HG03442 (cell line): ENCODE results near the gene ABHD15.
"Not testable (repeated sequence)": the region's sequence is repeated elsewhere in the genome, so short reads cannot be mapped to it uniquely, and the experiment has no call there.

Experiments
- ATAC-seq: cut with Tn5 transposase; IDR thresholded peaks from one replicate; pipeline ENCODE4 v1.9.1; 2021; ENCODE audit warnings: mild to moderate bottlenecking, moderate library complexity; ENCODE audit not compliant: unreplicated experiment

ABHD15 gene

DNA sequence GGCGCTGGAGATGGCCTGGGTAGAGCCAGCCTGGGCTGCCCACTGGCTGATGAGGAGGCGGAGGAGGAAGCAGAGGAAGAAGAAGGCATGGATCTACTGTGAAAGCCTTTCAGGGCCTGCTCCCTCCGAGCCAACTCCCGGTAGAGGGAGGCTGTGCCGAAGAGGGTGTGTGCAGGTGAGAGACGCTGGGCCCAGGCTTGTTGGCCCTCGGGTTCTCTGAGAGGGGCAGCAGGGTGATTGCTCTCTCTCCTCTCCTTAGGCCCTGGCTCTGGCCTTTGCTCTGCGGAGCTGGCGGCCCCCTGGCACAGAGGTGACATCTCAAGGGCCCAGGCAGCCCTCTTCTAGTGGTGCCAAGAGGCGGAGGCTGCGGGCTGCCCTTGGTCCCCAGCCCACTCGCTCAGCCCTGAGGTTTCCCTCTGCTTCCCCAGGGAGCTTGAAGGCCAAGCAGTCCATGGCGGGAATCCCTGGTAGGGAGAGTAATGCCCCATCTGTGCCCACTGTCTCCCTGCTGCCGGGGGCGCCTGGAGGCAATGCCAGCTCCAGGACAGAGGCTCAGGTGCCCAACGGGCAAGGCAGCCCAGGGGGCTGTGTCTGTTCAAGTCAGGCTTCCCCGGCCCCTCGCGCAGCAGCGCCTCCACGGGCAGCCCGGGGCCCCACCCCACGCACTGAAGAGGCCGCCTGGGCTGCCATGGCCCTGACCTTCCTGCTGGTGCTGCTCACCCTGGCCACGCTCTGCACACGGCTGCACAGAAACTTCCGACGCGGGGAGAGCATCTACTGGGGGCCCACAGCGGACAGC is 5.2 kb upstream of the ABHD15 start:
- no peak for ATAC-seq

DNA sequence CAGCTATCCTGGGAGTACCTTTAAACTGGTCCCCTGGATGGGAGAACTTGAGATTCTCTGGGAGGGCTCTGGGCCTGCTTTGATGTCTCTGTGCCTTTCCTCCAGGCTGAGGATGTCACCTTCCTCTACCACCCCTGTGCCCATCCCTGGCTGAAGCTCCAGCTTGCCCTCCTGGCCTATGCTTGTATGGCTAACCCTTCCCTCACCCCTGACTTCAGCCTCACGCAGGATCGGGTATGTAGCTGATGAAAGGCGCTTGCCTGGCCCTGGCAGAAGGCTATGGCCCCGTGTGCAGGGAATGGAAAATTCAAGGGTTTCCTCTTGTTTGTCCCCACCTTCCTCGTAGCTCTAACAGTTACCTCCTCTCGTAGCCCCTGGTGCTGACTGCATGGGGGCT is 4.6 kb upstream of the ABHD15 start:
- no peak for ATAC-seq

DNA sequence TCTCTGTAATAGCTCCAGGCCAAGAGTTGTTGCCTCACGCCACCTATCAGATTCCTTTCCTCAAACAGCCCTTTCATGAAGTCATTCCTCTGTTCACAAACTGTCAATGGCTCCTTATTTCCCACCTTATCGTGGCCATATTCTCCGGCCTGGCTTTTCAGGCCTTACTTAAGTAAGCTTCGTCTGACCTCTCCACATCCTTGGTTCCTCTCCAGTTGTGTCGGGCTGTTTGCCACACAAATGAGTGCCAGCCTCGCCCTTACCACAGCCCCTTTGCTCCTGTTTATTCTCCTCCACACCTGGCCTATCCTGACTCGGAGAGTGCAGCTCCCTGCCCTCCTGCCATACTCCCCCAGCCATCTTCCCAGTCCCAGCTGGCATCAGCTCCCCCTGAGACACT is 3.7 kb upstream of the ABHD15 start:
- ATAC-seq, result no peak

DNA sequence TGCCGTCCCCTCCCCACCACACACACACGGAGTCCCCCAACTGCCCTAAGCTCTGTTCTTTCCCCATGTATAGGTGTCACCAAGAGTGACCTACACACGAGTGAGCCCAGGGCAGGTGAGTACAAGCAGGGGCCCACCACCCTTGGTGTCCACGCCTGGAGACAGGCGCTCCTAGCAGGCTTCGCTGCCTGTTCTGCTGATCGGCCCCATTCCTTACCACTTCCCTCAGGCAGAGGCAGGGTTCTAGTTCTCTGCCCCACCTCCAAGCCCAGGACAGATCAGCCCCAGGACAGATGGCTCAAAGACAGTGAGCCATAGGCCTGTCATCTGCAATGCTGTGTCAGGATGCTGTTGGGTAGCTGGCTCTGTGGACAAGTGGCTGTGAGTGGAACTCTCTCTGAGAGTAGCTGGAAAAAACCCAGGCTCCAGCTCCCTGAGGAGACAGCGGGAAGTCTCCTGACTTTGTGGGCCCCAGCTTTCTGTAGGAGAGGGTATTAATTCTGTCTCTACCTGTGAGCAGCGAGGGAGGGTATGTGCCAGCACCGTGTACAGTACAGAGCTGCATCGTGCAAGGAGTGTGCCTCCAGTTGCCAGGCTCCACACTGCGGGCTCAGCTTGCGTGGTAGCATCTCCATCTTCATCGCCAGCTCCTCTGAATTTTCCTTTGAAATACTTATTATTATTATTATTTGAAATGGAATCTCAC is 2.6 kb upstream of the ABHD15 start:
- ATAC-seq, result no peak

DNA sequence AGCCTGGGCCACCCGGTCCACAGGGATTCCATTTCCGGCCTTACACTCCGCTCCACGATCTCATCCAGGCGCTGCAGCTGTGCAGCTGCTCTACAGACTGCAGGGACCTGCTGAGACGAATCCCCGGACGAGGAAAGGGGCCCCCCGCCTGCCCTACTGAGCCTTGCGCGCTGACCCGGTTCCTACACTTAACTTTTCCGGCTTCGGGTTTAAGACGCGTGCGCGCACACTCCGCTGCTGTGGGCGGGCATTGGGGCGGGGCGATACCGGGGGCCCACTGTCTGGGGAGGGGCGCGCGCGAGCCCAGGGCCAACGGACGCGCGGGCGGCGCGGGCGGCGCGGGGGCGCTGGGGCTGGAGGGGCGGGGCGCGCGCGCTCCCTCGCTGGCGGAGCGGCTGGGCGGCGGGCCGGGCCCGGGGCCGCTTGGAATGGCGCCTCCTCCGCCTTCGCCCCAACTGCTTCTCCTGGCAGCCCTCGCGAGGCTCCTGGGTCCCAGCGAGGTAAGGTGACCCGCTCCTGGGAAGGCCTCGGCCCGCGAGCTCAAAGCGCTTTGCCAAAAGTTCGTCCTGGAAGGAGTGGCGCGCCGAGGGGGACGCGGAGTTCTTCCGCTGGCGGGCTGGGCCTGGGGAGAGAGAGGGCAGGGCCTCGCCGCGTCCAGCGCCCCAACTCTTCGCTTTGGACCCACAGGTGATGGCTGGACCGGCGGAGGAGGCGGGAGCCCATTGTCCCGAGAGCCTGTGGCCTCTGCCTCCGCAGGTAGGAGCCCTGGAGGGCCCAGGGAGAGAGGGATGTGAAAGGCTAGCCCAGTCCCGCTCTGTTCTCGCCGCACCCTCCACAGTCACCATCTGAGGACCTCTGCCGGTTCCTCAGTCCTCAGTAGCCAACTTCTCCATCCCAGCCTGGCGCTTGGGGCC is 1.8 kb upstream of the ABHD15 start, which contains the start of gene TP53I13:
TSS of gene TP53I13 (plus strand) at position 371 of the 914 bp plus-strand sequence. CDS start at position 429, 58 bp downstream.
- peak; percentile 32 for ATAC-seq

DNA sequence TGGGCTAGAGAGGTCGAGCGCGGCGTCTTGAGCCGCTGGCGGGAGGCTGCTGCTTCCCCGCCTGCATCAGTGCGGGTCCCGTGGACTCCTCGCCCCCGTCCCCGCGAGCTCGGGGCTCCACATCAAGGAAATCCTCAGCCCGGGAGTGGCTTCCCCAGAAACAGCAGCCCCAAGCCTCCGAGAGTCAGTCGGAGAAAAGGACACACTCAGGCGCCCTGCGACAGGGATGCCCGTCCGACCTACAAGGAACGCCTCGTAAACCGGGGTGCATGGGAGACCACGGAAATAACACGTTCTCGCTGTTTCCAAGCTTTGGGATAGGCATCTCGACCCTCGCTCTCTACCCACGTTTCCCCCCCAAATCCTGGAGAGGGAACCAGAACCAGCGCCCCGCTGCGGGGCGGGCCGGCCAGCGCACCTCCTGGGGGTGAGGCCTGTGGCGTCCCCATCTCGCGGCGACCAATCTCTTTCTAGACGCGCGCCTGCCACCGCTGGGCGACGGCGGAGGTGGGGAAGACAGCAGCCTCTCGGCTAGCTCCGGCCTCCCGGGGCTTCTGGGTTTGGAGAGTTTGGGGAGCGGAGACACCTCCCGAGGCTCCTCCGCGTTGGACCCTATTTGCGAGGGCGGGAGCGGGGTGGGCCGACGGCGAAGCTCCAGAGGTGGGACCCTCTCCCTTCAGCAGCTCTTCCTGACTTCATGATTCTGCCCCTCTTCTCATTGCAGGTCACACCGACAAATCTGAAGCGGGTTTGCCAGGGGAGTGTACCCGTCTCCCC is 905 bp upstream of the ABHD15 start:
- ATAC-seq, result peak; percentile 27

DNA sequence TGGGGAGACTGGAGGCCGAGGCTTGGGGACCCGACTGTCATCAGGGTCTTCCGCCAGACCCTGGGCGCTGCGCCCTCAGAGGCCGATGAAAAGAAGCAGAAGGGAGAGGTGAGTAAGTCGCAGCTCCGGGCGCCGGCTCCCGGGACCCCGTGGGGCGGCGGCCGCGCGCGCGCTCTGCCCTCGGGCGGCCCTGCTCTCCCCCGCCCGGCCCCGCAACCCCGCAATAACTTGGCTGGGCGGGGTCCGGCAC is 392 bp upstream of the ABHD15 start:
- peak; percentile 10 for ATAC-seq

DNA sequence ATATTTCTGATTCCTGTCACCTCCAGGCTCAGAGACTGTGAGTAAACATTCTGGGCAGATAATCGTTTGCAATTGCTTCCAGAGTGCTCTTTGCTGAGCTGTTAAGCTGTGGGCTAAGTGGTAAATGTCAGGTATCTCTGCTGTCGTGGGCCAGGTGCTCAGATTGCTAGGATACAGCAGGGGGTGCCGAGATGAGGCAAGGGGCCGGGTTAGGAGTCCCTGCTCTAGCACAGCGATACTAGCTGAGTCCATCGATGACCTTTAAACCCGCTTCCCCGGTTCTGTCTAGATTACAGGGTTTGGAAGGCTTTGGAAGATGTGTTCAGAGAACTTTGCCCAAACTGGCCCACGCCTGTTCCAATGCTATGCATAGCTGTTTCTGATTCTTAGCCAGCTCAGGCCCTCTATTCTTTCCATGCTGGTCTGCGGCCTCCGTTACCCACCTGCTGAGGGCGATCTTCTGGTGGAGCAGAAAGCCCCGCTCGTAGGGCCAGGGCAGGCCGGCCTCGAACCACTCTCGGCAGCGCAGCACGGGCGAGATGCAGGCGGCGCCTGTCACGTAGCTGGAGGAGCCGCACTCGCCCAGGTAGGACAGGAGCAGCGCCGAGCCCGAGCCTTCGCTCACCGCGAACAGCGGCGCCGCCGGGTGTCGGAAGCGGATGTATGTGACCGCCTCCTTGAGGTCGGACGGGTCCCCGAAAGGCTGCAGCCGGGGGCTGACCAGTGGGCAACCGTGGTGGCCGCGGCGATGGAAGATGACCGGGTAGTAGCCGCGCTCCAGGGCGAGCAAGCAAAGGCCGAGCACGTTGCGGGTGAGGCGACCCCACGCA is 979 bp downstream of the ABHD15 start:
- peak; percentile 9 for ATAC-seq

DNA sequence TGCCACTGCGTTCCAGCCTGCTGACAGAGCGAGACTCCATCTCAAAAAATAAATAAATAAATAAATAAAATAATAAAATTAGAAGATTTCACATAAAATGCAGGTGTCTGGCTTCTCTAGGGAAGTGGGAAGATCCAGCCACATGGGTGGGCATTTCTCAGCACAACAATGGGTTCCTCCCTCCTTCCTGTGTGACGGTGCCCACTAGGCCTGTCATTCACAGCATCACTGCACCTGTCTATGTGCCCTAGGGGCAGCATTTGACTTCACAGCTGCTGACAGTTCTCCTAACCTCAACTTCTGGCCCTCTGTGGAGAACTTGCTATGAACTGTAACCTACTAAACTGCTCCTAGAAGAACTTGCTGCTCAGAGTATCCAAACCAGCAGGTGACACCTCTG is 3.0 kb downstream of the ABHD15 start:
- ATAC-seq, result no peak

DNA sequence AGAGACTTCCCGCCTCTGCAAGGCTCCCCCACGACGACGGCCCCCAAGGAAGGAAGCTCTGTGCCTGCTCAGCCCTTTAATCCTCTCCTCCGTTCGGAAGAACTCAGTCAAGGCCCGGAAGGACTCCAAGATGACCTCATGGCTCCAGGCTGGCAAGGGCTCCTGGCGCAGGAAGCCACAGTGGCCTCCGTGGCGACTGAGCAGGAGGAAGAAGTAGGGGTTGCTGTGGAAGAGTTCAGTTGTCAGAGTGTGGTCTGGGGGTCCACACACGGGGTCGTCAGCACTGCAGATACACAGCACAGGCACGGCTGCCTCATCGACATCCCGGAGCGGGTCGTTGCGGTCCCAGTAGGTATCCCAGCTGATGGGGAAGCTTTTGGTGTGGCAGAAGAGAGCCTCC is 4.2 kb downstream of the ABHD15 start:
- no peak for ATAC-seq

DNA sequence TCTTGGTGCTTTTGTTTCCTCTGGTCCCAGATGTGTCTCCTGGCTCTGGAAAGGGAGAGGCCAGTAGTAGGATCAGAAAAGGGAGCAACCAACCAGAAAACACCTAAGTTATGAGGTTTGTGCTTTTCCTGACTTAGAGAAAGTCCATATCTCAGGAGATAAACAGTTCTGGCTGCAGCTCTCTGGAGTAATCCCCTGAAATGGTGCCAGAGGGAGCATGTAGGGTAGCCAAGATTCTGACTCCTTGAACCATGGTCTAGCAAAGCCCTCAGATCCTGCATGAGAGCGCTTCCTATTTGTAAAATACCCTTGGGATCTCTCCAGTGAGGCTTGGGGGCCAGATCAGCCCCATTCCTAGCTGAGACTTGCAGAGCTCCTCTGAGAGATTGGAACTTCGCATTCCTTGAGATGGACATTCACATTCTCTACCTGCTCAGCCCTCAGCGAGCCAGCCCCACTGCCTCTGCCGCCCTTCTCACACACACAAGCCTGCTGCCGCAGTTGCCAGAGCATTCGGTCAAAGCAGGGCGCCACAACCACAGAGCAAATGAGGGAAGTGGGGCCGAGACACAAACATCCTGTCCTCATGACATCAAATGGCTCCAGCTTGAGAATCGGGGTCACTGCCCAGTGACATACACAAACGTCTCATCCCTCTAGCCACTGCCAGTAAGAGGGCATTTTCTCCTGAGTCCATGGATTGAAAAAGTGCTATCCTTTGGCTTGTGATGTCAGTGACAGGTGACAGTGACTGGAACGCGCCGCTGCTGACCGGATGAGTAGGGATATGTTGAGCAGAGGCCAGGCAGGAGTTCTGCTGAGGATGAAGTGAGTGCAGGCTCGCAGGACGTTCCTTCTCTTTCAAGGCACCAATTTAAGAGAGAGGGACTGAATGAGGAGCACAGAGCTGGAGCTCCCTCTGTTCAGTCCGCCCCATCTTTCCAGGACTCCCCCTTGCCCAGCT is 5.0 kb downstream of the ABHD15 start:
- no peak for ATAC-seq

DNA sequence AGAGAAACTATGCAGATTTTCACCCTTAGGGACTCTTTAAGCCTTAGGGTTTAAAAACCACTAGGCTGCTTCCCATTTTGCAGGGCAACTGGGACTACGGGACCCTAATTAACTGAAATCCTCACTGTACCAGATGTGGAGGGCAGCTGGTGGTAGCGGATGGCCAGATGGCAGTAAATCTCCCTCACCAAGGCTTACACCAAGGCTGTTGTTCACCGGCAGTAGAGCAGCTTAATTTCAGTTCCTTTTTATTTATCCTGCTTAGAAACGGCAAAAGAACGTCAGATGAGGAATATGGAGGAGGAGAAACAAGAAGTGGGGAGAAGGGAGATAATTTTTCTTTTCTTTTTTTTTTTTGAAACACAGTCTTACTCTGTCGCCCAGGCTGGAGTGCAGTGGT is 6.5 kb downstream of the ABHD15 start:
- ATAC-seq, result no peak

DNA sequence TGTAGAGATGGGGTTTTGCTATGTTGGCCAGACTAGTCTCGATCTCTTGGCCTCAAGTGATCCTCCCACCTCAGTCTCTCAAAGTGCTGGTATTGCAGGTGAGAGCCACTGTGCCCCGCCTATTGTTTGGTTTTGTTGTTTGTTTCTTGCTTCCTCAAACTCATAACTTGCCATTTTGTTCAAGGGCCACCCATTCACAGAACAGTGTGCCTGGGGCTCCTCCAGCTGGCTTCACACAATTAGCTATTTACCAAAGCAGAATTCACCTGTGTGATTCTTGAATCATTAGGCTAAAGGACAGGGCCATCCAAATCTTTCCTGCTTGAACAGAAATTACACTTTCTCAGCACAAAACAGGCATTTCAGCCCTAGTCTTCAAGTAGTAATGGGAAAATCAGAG is 7.2 kb downstream of the ABHD15 start:
- ATAC-seq, result no peak

DNA sequence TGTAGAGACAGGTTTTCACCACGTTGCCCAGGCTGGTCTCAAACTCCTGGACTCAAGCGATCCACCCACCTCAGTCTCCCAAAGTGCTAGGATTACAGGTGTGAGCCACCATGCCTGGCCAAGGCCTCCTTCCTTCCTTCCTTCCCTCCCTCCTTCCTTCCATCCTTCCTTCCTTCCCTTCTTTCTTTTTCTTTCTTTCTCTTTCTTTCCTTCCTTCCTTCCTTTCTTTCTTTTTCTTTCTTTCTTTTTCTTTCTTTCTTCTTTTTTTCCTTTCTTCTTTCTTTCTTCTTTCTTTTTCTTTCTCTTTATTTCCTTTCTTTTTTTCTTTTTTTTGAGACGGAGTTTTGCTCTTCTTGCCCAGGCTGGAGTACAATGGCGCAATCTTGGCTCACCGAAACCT is 8.7 kb downstream of the ABHD15 start:
- not testable (repeated sequence) for ATAC-seq

DNA sequence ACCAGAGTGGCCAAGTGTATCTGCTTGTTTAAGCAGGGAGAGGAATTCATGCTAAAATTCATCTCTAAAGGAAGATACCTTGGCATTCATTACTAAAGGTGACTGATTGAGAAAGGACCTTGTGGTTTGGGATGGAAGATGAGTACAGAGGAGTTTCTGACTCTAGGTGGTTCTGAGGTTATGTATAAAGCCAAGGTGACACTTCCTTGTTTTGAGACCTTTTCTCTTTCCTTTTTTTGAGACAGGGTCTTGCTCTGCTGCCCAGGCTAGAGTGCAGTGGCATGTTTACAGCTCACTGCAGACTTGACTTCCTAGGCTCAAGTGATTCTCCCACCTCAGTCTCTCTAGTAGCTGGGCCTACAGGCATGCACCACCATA is 9.1 kb downstream of the ABHD15 start:
- no peak for ATAC-seq

DNA sequence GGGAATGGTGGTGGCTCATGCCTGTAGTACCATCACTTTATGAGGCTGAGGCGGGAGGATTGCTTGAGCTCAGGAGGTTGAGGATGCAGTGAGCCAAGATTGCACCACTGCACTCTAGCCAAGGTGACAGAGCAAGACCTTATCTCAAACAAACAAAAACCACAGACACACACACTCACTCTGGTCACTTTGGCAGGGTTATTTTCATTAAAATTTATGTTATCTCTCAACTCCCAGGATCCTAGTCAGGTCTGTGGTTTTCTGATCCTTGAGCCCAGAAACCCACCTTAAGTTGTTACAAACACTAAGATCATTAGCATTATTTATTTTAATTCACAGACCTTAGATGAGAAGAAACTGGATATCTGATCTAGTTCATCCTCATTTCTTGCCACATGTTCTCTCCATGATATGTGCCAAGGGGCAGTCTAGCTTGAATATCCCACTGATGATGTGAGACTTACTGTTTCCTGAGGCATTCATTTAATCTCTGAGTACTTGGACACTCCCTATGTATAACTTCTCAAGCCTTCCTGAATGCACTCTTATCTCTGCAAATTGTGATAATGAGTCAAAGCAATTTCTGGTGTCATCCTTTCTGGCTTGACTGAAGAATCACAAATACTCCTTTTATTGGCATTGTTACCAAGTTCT is 9.6 kb downstream of the ABHD15 start:
- no peak for ATAC-seq

DNA sequence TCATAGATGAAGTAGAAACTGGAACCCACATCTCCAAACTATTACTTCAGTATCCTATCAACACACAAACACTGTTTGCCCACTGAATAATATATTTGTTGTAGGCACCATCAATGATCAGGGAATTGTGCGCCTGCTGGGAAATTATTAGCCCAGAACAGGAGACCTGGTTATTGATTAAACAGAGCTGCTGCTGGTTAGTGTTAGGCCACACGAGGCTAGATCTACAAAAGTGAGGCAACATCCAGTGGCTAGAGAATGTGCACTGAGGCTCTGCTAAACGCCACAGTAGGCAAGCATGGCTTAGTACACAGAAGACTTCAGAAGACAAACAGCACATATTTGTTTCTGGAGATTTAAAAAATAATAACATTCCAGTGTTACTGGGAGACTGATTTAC is 11.0 kb downstream of the ABHD15 start:
- no peak for ATAC-seq

DNA sequence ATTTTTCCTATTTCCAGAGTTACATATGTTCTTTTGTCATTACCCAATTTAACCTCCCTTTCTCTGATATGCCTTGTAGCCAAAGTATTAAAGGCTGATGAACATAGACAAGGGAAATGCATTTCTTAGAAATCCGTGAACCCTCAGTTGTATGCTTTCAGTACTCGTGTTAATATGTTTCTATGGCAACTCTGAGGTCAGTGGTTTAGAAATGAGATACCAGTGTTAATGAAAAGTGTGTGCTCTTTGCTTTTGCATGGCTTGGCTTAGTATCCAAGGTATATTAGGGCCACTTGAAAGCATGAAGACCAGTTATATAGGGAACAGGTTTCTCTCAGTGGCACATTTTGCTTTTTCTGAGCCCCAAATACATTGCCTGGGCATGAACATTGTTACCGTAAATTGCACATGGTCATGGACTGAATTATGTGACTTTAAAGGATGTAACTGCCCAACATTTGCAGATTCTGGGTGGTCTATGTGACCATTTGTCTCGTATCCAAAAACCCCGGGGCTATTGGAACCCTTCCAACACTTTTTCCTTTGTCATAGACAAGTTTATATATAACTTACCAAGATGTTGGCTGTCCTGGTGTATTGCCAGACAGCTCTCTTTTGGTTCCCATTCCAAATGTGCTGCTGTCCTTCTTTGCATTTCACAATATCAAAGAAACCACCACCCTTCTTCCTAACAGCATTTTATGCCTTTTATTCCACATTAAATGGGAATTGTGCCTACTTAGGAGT is 17.5 kb downstream of the ABHD15 start:
- ATAC-seq, result no peak
